Peyer's patch (tissue), 4 donors: ENCODE results near the gene SLC25A19.

Source experiments
- CTCF ChIP-seq, 6 experiments: fragments of 450-650 bp in 4 of 6; fragments of 200-600 bp in 2 of 6; sonication (generic) in 1 of 6; IDR thresholded peaks; one replicate each; pipeline ENCODE4 v1.5.1; 2017 to 2019; ENCODE audit warnings: antibody characterized with exemption in 6 of 6, mild to moderate bottlenecking in 3 of 6, moderate library complexity in 1 of 6
- POLR2A ChIP-seq, 2 donors: fragments of 450-650 bp; IDR thresholded peaks; one replicate each; pipeline ENCODE4 v1.5.1; 2017; ENCODE audit warnings: antibody characterized with exemption in 2 of 2, mild to moderate bottlenecking in 2 of 2, moderate library complexity in 2 of 2

GRCh38 chr17:75321506-75321905, 32.3 kb upstream of the SLC25A19 start:
- TF ChIP-seq CTCF (IDR thresholded peaks at IDR 0.05) (no peak), POLR2A (IDR thresholded peaks at IDR 0.05) (no peak)
